HCT116 (cell line): ENCODE measurements around the gene RNF214. TPM values are rescaled to one million over a fixed set of nuclear protein-coding genes. Genes with fewer than 3 reads are reported as not detected.

ENCODE experiments used
- ATAC-seq: fragments of 200-7000 bp; cut with Tn5 transposase; 2 replicates; pipeline ENCODE4 v1.9.1; 2020; ENCODE audit warnings: mild to moderate bottlenecking, moderate library complexity
- BruUV-seq: library from RNA; stranded (reverse); fragments of 400-500 nt; replicated peaks from 2 replicates; lab custom pipeline; 2021; lab: Mats Ljungman, UMichigan
- CTCF ChIA-PET: fragments of 300-600 bp; sonication (Branson Sonifier 250); formaldehyde crosslinking; loops from one replicate; lab custom pipeline; 2021; ENCODE audit warnings: antibody characterized with exemption; lab: Charles Lee
- POLR2A ChIA-PET: fragments of 300-600, 350-600 bp; sonication (Branson Sonifier 250); formaldehyde crosslinking; loops from one replicate; lab custom pipeline; 2021; ENCODE audit warnings: antibody characterized with exemption; lab: Charles Lee
- RAD21 ChIA-PET, 2 experiments: fragments of 300-600 bp; sonication (Branson Sonifier 250); formaldehyde crosslinking; loops; one replicate each; lab custom pipeline; 2023; ENCODE audit warnings: low total read pairs in 2 of 2; ENCODE audit not compliant: uncharacterized antibody in 2 of 2, unreplicated experiment in 2 of 2, low non-redundant PET in 1 of 2; lab: Charles Lee
- DNase-seq: peaks from one replicate; pipeline ENCODE4 v3.0.0-alpha.2; 2010; ENCODE audit warnings: low read depth, low spot score
- H2AFZ ChIP-seq: fragments of 200-600 bp; shearing (Covaris generic), sonication (generic); 2 replicates; pipeline ENCODE4 v1.6.1; 2017; ENCODE audit warnings: low read depth, mixed run types, mixed read lengths, antibody characterized with exemption, low read length; ENCODE audit not compliant: poor library complexity, severe bottlenecking
- H3K27ac ChIP-seq: 2 replicates; pipeline ENCODE4 v1.5.1; 2012; ENCODE audit warnings: low read depth, low read length
- H3K27me3 ChIP-seq: fragments of 200-600 bp; sonication (generic); 2 replicates; pipeline ENCODE4 v1.6.1; 2016; ENCODE audit warnings: mixed run types, low read length, mixed read lengths; ENCODE audit not compliant: insufficient read depth
- H3K36me3 ChIP-seq, 2 experiments: fragments of 200-500 bp in 1 of 2; fragments of 200-600 bp in 1 of 2; sonication (Bioruptor generic) in 1 of 2; sonication (generic) in 1 of 2; 2 replicates each; pipeline versions ENCODE4 v1.5.1 to v1.6.1; 2014 to 2016; ENCODE audit warnings: low read length in 2 of 2, inconsistent platforms in 1 of 2, mixed read lengths in 1 of 2, mixed run types in 1 of 2; ENCODE audit not compliant: insufficient read depth in 2 of 2, control insufficient read depth in 1 of 2
- H3K4me1 ChIP-seq, 2 experiments: fragments of 200-600 bp in 1 of 2; sonication (generic) in 1 of 2; 2 replicates each; pipeline versions ENCODE4 v1.5.1 to v1.6.1; 2012 to 2017; ENCODE audit warnings: low read length in 2 of 2, inconsistent platforms in 1 of 2, mild to moderate bottlenecking in 1 of 2, mixed read lengths in 1 of 2, mixed run types in 1 of 2, moderate library complexity in 1 of 2; ENCODE audit not compliant: insufficient read depth in 2 of 2, control insufficient read depth in 1 of 2
- H3K4me2 ChIP-seq: fragments of 200-600 bp; sonication (generic); 2 replicates; pipeline ENCODE4 v1.6.1; 2017; ENCODE audit warnings: mixed run types, low read length, mixed read lengths
- H3K4me3 ChIP-seq, 2 experiments: fragments of 200-600 bp in 1 of 2; sonication (generic) in 1 of 2; replicated peaks in 1 of 2; 2 replicates each; pipeline ENCODE4 v1.5.1; 2011 to 2016; ENCODE audit warnings: low read length in 2 of 2, control low read depth in 1 of 2, low read depth in 1 of 2, mild to moderate bottlenecking in 1 of 2, mixed read lengths in 1 of 2, mixed run types in 1 of 2
- H3K79me2 ChIP-seq: fragments of 200-600 bp; sonication (generic); 2 replicates; pipeline ENCODE4 v1.6.1; 2017; ENCODE audit warnings: mild to moderate bottlenecking, mixed run types, low read length, moderate library complexity, mixed read lengths; ENCODE audit not compliant: insufficient read depth
- H3K9ac ChIP-seq: fragments of 200-600 bp; sonication (generic); 2 replicates; pipeline ENCODE4 v1.6.1; 2016; ENCODE audit warnings: low read length, mixed read lengths
- H3K9me2 ChIP-seq: fragments of 200-600 bp; sonication (generic), shearing (Covaris generic); 2 replicates; pipeline ENCODE4 v1.6.1; 2017; ENCODE audit warnings: mixed run types, mild to moderate bottlenecking, moderate library complexity; ENCODE audit not compliant: insufficient read depth
- H3K9me3 ChIP-seq, 2 experiments: fragments of 200-500 bp in 1 of 2; fragments of 200-600 bp in 1 of 2; sonication (Bioruptor generic) in 1 of 2; sonication (generic) in 1 of 2; 2 replicates each; pipeline ENCODE4 v1.6.1; 2014 to 2017; ENCODE audit warnings: low read length in 2 of 2, mixed read lengths in 2 of 2, inconsistent platforms in 1 of 2, low read depth in 1 of 2, mild to moderate bottlenecking in 1 of 2, mixed run types in 1 of 2, moderate library complexity in 1 of 2; ENCODE audit not compliant: control insufficient read depth in 1 of 2, insufficient read depth in 1 of 2
- H4K20me1 ChIP-seq: fragments of 200-600 bp; sonication (generic), shearing (Covaris generic); 2 replicates; pipeline ENCODE4 v1.6.1; 2017; ENCODE audit warnings: mixed run types, mild to moderate bottlenecking, moderate library complexity; ENCODE audit not compliant: insufficient read depth
- ATF3 ChIP-seq: IDR thresholded peaks from 2 replicates; pipeline ENCODE4 v1.6.1; 2012
- CTCF ChIP-seq, 3 experiments: fragments of 200-600 bp in 1 of 3; sonication (generic) in 1 of 3; IDR thresholded peaks in 2 of 3; conservative IDR thresholded peaks in 1 of 3; 2 replicates each; pipeline ENCODE4 v1.5.1; 2012 to 2017; ENCODE audit warnings: low read depth in 2 of 3, low read length in 2 of 3, antibody characterized with exemption in 1 of 3, borderline replicate concordance in 1 of 3, control low read depth in 1 of 3, mild to moderate bottlenecking in 1 of 3, mixed read lengths in 1 of 3, mixed run types in 1 of 3, moderate library complexity in 1 of 3; ENCODE audit not compliant: insufficient read depth in 1 of 3
- EZH2phosphoT487 ChIP-seq: fragments of 200-600 bp; IDR thresholded peaks from 2 replicates; pipeline ENCODE4 v1.6.1; 2018; ENCODE audit warnings: antibody characterized with exemption, borderline replicate concordance
- FOSL1 ChIP-seq: IDR thresholded peaks from 2 replicates; pipeline ENCODE4 v1.6.1; 2012; ENCODE audit warnings: low read depth
- REST ChIP-seq: IDR thresholded peaks from 2 replicates; pipeline ENCODE4 v1.6.1; 2012; ENCODE audit warnings: low read depth
- TCF7L2 ChIP-seq: IDR thresholded peaks from 2 replicates; pipeline ENCODE4 v1.7.0; 2011; ENCODE audit warnings: borderline replicate concordance, inconsistent platforms; ENCODE audit not compliant: insufficient read depth, insufficient read length; ENCODE audit errors: extremely low read depth
- ZFX ChIP-seq: fragments of 450-650 bp; IDR thresholded peaks from 2 replicates; pipeline ENCODE4 v1.6.1; 2017
- ZNF274 ChIP-seq: fragments of 200-500 bp; sonication (Bioruptor generic); IDR thresholded peaks from 2 replicates; pipeline ENCODE4 v1.6.1; 2014; ENCODE audit warnings: mild to moderate bottlenecking, low read depth, low read length, inconsistent platforms
- intact Hi-C: fragments of 100-400 bp; cut with micrococcal nuclease; formaldehyde crosslinking; loops from 2 replicates; pipeline ENCODE4 v1.10.0; 2022
- total RNA-seq: library from RNA; stranded (reverse); gene quantifications from one replicate; pipeline ENCODE4 v1.2.1, GENCODE V29; 2021; ENCODE audit not compliant: unreplicated experiment

Gene RNF214
- total RNA-seq, 1 experiment from 2014 or later = 29.3 TPM

- TF ChIP-seq ATF3 (no peak), CTCF (IDR thresholded peaks at IDR 0.05 in 2 of 3, conservative IDR thresholded peaks at IDR 0.05 in 1 of 3; ENCODE audit: borderline replicate concordance in 1 of 3, insufficient read depth in 1 of 3, low read depth in 2 of 3, low read length in 2 of 3) (no peak), EZH2phosphoT487 (no peak), TCF7L2 (no peak), ZNF274 (no peak), FOSL1 (no peak), REST (no peak), ZFX (no peak)
- no peak overlapping the region for H3K4me2 ChIP-seq
- ChIA-PET RAD21 (no interaction called here), POLR2A (no interaction called here), CTCF (no interaction called here)
- intact Hi-C loops = no loop called here
- peaks cover 0 to 7% of the 10 kb centered on the region in 2 experiments; a peak in 1 of 4 replicates for H3K36me3 ChIP-seq
- no peaks in the 10 kb centered on the region for H3K27me3 ChIP-seq
- H3K79me2 ChIP-seq = no peaks in the 10 kb centered on the region
- H2AFZ ChIP-seq = no peak overlapping the region
- no peak overlapping the region for H3K27ac ChIP-seq
- no peaks in the 10 kb centered on the region for H3K9me2 ChIP-seq
- DNase-seq (no peak), ATAC-seq (no peak)
- no TSS peak for BruUV-seq
- H3K4me1 ChIP-seq = peaks cover 0 to 7% of the 10 kb centered on the region in 2 experiments; a peak in 2 of 4 replicates
- no peaks in the 10 kb centered on the region for H4K20me1 ChIP-seq
- H3K4me3 ChIP-seq = no peak overlapping the region
- H3K9me3 ChIP-seq = no peaks in the 10 kb centered on the region
- no peak overlapping the region for H3K9ac ChIP-seq
These were observed 28.0 kb upstream of the RNF214 start for GRCh38 chr11:117204283-117205080.
